Hematopoietic multipotent progenitor cell treated with erythropoietin and hydrocortisone succinate and interleukin-3 and kit ligand, for 17 days (in vitro differentiated cells): ENCODE results near the gene IL17D.
"Not testable (repeated sequence)": the region's sequence is repeated elsewhere in the genome, so short reads cannot be mapped to it uniquely, and the experiment has no call there.

Source experiments
- DNase-seq: peaks from one replicate; pipeline ENCODE4 v3.0.0-alpha.2; 2015; ENCODE audit warnings: low spot score

IL17D gene, protein sequence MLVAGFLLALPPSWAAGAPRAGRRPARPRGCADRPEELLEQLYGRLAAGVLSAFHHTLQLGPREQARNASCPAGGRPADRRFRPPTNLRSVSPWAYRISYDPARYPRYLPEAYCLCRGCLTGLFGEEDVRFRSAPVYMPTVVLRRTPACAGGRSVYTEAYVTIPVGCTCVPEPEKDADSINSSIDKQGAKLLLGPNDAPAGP

DNA sequence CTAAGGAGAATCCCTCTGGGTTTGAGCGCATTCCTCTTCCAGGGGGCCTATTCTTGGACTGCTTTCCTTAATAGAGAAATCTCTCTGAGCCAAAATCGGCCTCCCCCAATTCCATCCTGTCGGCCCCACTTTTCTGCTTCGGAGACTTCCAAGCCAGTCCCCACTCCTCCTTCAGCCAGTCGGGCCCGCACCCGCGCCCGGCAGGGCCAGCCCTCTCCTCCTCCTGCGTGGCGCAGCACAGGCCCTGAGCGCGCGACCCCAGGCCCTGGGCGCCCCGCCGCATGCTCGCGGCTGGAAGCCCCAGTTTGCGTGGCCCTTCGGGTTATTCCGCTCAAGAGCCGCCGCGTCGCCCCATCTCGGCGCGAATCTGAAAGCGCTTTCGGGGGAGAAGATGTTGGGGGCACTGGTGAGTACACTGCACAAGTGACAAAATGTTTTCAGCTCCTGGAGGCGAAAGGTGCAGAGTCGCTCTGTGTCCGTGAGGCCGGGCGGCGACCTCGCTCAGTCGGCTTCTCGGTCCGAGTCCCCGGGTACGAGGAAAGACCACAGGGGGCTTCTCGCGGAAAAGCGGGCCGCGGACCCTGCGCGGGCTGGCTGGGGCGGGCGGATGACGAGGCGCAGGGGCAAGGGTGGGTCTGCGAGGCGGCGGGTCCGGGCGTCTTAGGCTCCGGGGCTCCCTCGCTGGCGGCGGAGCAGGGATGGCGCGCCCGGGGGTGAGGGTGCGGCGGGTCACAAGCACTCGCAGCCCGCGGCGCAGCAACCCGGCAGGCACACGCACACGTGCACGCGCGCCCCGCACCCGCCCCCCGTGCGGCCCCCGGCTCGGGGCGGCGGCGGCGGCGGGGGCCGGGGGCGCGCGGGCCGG lies at the start of gene IL17D:
Gene IL17D (plus strand): TSS at position 785 of the 865 bp plus-strand sequence. CDS start 303 bp downstream, outside the sequence.
- no peak for DNase-seq

DNA sequence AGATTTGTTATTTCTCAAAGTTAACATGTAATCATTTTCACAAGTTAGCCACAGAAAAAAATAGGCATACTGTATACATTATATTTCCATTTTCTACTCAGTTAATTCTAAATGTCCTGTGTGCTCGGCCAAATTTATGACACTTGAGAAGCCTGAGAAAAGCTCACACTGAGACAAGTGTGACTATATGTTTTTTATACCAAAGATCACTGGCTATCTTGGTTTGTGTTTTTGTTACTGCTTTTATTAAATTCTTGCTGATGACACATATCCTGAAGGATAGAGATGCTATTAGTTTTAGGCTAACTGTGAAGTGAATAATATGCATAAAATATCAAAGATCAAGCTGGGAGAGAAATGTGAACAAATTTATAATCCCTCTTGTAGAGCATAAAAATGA lies 49.3 kb upstream of the IL17D start:
- DNase-seq = no peak

DNA sequence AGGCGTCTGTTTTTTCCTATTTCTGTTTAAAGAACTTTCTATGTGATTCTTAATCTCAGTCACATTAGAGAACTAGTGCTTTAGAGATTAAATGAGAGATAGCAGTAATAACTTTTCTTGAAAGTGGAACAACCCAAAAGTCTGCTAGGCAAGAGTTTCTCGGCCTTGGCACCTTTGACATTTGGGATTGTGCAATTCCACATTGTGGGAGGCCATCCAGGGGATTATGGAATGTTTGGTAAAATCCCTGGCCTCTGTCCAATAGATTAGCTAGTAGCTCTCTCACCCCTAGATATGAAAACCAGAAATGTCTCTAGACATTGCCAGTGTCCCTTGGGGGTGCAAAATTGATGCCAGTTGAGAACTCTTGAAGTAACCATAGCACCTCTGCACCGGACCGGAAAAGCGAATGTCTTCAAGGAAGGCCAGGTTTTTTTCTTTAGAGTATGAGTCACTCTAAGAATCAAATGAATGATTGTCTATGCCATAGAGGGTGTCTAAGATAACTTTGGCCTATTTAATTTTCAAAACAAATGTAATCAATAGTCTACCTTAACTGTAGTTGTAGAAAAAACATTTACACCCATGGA lies 45.0 kb upstream of the IL17D start:
- no peak for DNase-seq

DNA sequence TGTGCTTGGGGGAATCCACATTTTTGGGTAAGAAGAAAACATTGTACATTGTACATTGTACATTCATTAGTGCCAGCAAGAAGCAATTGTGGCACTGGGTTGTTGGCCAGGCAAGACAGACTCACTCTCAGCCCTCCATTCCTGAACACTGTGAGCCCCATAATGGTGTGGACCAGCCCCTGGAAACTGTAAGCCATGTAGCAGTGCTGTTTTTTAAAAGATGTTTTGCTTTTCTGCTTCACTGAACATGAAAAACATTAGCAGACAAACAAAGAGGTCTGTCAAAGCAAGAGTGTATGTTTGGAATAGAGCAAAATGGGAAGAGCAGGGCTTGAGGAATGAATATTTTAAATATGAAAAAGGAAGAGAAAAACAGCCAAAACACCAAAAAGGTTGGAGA lies 39.1 kb upstream of the IL17D start:
- no peak for DNase-seq

DNA sequence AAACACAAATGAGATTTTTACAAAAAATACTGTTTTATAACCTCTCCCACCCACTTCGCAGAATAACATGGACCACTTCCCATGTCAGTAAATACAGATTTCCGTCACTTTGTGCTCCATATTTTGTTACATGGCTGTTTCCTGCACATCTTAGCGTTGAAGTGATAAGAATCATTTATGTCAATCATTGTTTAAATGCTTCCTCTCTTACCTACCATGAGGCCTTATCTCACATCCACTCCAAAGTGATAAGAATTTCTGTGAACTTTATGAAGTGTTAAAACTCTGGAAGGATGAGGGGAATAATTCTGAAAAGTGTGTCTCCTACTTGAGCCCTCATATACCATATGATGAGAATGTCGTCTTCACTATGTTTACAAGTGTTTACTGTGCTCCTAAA lies 36.6 kb upstream of the IL17D start:
- no peak for DNase-seq

DNA sequence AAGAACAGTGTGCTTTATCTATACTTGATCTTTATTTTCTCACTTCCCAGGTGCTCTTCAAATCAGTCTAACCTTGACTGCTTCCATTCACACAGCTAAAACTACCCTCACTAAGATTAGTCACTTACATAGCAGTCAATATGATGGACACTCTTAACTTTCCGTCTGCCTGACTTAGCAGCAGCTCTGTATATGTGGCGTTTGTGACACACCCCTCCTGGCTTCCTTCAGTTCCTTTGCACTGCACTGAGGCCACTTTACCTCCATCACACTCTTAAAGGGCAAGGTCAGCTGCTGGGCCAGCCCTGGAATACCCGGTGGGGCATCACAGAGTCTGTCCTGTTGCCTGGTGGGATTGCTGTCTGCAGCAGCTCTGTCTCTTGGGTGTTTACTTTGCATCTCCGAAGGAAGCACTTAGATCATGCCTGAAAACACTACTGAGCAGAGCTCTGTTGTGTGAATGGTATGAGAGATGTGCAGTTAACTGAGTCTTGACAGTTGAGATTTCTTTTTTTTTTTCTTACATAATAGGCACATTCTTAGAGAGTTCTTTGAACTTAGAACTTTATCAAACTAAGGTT lies 35.6 kb upstream of the IL17D start:
- DNase-seq = no peak

DNA sequence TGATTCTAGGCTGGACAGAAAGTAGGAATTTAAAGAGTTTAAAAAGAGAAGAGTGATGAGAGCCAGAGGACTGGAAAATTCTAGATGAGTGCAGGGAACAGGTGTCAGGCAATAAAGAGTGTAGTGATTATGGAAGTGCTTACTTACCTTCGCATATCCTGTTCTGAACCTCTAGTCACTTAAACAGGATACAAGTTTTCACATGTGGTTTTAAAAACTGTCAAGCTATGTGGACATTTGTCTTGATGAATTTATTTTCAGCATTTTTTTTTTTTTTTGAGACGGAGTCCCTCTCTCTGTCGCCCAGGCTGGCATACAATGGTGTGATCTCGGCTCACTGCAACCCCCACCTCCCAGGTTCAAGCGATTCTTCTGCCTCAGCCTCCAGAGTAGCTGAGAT lies 34.3 kb upstream of the IL17D start:
- no peak for DNase-seq

DNA sequence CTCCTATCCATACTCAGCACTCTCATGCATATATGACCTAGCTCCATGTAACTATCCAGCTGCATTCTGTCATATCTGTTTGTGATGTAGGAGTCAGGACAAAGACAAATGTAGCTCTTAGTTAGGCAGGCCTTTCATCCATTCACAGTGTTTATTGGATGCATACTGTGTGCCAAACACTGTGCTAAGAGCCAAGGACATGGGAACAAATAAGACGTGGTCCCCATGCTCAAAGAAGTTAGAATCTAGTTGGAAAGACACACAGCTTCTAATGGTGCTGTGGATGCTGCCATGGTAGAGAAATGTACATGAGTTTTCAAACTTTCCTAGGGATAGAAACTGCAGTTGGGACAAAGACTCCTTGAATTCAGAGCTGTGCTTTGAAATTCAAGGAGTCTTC lies 31.7 kb upstream of the IL17D start:
- DNase-seq = no peak

DNA sequence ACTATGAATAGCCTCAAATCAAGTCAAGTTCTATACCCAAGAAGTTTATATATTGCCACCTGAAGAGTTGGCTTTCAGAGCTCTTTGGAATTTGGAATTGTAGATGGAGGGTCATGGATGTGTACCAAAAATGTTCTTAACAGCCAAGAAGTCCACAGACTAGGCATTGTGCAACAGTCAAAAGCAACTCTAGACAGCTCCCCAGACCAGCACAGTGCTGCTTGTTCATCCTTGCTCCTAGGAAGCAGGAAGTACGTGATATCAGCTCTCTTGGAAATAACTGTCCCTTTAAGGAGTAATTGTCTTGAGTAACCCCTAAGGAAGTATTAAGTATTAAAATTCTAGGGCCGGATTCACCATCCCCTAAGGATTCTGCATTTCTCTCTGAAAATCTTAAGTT lies 30.7 kb upstream of the IL17D start:
- no peak for DNase-seq

DNA sequence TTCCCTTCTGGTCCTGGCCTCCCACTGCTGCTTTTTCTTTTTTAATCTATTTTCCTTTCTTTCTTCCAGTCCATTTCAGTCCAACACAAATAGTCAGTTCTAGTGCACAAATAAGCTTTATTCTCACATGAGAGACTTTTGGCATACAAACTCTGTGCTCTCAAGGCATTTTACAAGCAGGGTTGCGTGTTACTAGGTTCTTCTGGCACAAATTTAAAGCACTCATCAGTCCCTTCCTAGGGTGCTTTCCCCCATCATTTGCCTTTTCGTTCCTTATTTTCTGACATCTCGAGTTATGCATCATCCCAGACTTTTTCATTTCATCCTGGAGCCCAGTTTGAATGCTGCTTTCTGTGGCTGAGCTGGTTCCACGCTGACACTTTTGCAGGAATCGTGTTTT lies 29.8 kb upstream of the IL17D start:
- no peak for DNase-seq

DNA sequence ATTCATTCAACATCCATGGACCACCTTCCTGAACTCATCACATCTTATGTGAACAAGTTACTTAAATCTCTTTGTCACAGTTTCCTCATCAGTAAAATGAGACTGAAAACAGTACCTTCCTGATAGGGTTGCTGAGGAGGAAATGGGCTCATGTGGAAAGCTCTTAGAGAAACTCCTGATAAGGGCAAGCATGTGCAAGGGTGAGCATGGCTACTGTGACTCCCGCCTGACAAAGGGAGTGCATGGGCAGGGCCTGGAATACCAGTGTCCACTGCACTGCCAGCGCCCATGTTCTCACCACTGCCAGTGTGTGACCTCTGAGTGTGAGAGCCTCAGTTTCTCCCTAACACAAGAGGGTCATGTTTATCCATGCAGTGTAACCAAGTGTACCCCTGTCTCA lies 27.3 kb upstream of the IL17D start:
- no peak for DNase-seq

DNA sequence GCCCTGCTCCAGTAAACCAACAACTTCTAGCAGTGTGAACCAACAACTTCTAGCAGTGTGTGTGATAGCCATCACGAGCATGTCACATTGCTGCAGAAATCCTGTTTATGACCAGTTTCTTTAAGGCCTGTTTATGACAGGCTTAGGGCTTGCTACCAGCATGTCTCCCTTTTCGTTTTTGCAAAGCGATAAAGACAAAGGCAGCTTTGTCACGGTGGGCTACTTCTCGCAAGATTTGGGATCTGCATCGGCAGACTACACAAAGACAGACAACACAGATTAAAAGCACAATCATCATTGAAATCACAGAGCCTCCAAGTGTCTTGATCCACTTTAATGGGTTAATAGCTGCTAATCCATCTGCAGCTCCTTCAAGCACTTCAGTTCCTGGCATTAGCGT lies 24.9 kb upstream of the IL17D start:
- not testable (repeated sequence) for DNase-seq

DNA sequence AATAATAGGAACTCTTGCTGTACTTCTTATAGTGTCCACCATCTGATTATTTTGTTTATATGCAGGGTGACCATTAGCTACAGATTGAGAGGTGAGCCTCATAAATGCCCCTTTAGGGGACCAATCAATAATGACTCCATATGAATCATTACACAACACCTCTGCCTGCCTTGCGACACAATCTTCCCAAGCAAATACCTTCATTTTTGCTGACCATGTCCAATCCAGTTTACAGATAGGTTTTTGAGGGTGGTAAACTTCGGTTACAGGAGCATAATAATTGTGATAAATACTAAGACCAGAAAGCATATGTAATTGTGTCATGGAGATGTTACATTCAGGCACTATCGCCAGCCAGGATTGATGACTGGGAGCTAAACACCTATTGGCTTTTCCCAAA lies 23.6 kb upstream of the IL17D start:
- no peak for DNase-seq

DNA sequence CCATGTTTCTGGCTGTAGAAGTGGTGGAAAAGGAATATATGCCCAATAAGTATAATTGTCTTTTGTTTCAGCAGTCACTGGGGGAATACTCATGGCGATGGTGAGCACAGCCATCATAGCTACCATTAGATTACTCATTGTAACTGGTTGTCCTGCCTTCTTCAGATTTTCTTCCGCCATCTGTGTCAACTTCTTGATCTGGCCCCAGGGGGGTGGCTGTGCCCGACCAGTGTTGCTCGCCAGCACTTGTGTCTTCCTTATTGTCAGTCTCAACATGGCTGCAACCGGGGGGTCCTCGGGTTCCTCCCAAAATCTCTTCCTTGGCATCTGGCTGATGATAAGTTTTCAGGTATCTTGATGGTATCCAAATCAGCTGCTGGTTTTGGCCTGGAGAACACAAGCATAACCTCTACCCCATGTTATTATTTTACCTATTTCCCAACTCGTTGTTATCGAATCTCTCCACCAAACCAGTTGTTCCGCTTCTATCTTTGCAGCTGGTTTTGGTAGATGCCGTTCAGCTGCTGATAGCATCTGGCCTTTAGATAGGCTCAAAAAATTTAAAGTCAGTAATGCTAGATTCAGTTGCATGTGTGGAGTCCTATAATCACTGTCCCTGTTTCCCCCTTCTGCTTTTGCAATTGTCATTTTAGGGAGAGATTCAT lies 23.0 kb upstream of the IL17D start:
- no peak for DNase-seq

DNA sequence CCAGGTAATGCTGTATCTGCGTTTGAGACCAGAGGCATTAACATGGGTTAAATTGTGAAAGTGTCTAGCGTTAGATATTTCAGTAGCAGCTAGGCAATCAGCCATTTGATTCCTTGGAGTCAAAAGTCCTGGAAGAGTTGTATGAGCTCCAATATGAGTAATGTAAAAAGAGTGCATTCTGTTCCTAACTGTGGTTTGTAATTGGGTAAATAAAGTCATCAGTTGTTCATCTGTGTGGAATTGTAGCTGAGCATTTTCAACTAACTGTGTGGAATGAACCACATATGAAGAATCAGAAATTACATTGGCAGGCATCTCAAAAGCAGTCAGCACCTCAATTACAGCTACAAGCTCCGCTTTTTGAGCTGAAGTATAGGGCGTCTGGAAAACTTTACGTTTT lies 22.0 kb upstream of the IL17D start:
- DNase-seq = not testable (repeated sequence)

DNA sequence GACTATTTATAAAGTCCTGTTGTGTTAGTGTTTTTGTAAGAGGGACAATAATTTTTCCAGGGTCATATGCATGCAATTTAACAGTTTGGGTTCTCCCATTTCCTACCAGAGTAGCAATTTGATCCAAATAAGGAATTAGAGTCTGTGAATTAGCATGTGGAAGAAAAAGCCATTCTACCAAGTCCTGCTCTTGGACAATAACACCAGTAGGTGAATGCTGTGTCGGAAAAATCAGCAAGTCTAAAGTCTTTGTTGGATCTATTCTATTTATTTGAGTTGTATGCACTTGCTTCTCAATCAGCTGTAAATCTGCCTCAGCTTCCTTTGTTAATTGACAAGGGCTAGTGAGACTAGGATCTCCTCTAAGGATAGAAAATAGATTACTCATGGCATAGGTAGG lies 21.4 kb upstream of the IL17D start:
- DNase-seq = no peak

DNA sequence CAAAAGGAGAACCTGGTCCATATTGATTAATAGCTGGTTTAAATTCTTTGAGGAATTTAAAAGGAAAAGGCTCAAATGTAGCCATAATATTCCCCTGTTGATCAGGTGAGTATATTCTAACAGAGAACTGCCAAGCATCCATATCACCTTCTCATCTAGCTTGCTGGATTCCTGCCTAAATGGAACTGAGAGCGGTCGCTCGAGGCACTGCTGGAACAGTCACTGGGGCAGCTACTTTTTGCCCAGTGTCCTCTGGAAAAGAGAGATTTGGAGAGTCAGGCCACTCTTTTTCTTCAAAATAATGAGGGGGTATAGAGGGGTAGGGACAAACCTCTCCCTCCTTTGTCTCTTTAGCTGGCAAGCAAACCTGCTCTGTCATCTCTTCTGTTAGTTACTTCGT lies 19.5 kb upstream of the IL17D start:
- DNase-seq = no peak

DNA sequence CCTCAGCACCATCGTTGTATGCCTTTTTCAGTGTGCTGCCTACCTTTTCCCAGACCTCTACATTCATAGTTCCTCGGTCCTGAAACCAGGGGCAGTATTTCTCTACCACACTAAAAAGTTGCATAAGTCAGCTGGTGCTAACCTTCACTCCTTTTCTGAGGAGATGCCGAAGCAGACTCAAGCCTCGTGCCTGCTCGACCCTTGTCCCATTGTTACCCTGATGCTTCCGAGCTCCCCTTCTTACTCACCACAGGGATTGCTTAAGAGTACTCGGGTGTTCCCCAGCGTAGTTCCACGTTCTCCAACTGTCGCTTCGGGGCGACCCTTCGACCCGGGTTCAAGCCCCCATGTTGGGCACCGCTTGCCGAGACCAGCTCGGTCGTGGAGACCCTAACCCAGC lies 19.0 kb upstream of the IL17D start:
- no peak for DNase-seq

DNA sequence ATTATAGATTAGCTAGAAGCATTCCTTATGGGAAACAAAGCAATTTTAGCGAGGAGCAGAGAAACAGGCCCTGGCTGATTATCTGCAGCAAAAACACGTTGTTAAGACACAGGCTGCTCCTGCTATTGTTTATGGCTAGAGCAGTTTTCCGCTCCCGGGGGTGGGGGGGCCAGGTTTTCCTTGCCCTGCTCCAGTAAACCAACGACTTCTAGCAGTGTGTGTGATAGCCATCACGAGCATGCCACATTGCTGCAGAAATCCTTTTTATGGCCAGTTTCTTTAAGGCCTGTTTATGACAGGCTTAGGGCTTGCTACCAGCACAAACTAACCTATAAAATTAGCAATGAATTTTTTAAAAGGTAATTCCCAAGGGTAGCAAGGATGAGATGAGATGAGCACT lies 18.4 kb upstream of the IL17D start:
- no peak for DNase-seq

DNA sequence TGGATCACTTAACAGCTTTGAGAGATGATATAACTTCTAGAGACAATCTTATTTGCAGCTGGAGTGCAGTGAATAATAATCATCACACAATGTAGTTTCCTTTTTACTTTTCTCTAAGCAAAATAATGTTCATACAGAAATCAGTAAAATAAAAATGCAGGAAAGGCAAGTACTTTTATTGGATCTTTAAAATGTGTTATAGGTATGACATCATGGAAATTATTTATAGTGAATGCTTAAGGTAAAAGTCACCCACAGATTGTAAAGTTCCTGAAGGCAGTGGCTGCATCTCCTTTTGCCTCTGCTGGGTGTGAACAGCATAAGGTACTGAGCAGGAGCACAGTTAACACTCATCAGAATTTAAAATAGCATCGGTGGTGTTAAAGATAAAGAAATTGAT lies 17.3 kb upstream of the IL17D start:
- DNase-seq = no peak

DNA sequence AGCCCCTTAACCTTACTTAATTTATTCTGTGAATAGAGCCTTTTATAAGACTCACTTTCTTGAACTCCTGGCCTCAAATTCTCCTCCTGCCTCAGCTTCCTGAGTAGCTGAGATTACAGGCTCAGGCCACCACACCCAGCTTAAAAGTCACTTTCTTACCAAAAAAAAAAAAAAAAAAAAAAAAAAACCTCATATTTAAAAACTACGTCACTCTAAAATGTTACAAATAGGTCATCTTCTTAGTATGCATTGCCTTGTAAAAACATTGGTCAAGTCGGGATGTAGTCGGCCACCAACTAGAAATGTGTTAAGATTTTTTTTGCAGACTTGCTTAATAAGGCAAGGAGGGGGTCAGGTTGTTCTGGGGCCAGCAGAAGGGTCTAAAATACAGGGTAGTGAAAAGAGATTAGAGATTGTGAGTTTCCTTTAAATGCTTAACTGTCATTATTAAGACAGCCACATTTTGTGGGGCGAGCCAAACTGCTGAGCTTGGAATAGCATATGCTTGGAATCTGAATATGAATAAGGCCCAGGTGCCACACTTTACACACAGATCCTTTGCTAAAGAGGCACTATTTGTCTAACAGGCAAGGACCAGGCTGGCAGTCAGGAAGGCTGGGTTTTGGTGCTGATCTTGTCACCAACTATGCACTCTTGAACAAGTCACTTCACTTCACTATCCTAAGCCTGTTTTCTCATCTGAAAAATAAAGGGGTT lies 16.5 kb upstream of the IL17D start:
- no peak for DNase-seq

DNA sequence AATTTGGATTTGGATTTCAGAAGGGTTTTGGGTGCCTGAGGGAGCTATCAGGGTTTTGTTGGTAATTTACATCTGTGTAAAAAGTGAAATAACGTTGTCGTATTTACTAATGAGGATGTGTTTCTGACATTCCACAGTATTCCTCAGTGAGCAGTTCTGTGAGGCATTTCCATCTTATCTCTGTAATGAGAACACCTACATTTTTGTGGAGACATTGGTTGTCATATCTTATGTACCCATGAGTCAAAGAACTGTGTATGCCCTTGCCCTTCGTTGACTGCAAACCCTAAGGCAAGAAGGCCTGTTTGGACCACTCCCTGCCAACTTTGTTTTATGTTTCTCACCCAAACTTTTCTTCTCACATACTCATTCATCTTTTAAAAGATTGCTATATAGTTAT lies 14.2 kb upstream of the IL17D start:
- no peak for DNase-seq
